Vagina (tissue), 2 donors: Measurements from ENCODE around the gene UBTD1. TPM values are rescaled to one million over a fixed set of nuclear protein-coding genes. Genes with fewer than 3 reads are reported as not detected.

ENCODE experiments used
- DNase-seq, 2 donors: peaks; one replicate each; pipeline ENCODE4 v3.0.0-alpha.2; 2017; ENCODE audit errors: extremely low spot score in 2 of 2
- H3K27ac ChIP-seq: fragments of 200-600 bp; sonication (generic); one replicate; pipeline ENCODE4 v1.5.1; 2019
- H3K27me3 ChIP-seq: fragments of 200-600 bp; sonication (generic); one replicate; pipeline ENCODE4 v1.5.1; 2019
- H3K36me3 ChIP-seq, 2 donors: fragments of 200-600 bp; sonication (generic); one replicate each; pipeline ENCODE4 v1.5.1; 2017 to 2019
- H3K4me1 ChIP-seq: fragments of 200-600 bp; sonication (generic); one replicate; pipeline ENCODE4 v1.5.1; 2019
- H3K4me3 ChIP-seq, 2 donors: fragments of 200-600 bp; sonication (generic); 1 replicate in 1 of 2; 2 replicates in 1 of 2; pipeline ENCODE4 v1.5.1; 2016 to 2019
- H3K9me3 ChIP-seq: fragments of 200-600 bp; sonication (generic); one replicate; pipeline ENCODE4 v1.5.1; 2019
- POLR2A ChIP-seq, 2 donors: fragments of 450-650 bp; IDR thresholded peaks; one replicate each; pipeline ENCODE4 v1.6.1; 2017; ENCODE audit warnings: antibody characterized with exemption in 2 of 2, mild to moderate bottlenecking in 2 of 2, moderate library complexity in 2 of 2
- POLR2AphosphoS5 ChIP-seq, 2 donors: sonication (generic); formaldehyde crosslinking; IDR thresholded peaks; one replicate each; pipeline ENCODE4 v1.9.0; 2017; ENCODE audit warnings: antibody characterized with exemption in 2 of 2, mild to moderate bottlenecking in 2 of 2, low read depth in 1 of 2; ENCODE audit not compliant: insufficient read depth in 1 of 2
- intact Hi-C: fragments of 100-400 bp; cut with DNase I; formaldehyde crosslinking; loops from one replicate; pipeline ENCODE4 v1.15.1; 2023
- total RNA-seq: library from RNA; depleted of rRNA; stranded (reverse); fragments of >200 nt; gene quantifications from one replicate; pipeline ENCODE4 v1.2.3, GENCODE V29; 2016
- TF ChIP-seq, protein P1 (sequence below), 3 experiments: fragments of 450-650 bp in 2 of 3; fragments of 200-600 bp in 1 of 3; sonication (generic) in 1 of 3; IDR thresholded peaks; one replicate each; pipeline ENCODE4 v1.5.1; 2017 to 2019; ENCODE audit warnings: antibody characterized with exemption in 3 of 3, mild to moderate bottlenecking in 2 of 3, moderate library complexity in 2 of 3

Gene UBTD1
- total RNA-seq, 1 donor from 2014 or later: 18.4 TPM

DNA sequence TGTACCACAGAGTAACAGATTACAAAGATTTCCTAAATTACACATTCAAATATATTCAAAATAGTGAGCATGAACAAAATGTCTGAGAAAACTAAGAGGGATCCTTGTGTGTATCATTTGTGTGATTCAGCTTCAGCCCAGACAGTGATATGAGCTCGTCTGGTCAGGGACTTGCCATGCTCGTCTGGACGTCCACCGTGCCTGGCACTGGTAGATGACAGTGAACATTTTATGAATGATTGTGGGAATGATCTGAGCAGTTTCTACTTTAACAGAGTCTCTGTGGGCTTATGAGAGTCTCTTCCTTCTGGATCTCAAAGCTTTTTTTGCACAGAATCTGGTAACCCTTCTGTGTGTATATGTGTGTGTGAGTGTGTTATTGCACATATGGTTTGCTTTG lies 39.7 kb downstream of the UBTD1 start:
- H3K27me3 ChIP-seq: no peaks in the 10 kb centered on the region
- H3K36me3 ChIP-seq: no peaks in the 10 kb centered on the region
- H3K9me3 ChIP-seq: no peaks in the 10 kb centered on the region
- H3K27ac ChIP-seq: peak overlapping the region; percentile 93
- no peak for DNase-seq
- no peak overlapping the region for H3K4me3 ChIP-seq
- intact Hi-C loops: no loop called here
- peaks cover 50% of the 10 kb centered on the region for H3K4me1 ChIP-seq
- no peak for TF ChIP-seq POLR2A (IDR thresholded peaks at IDR 0.05)
- TF ChIP-seq, protein P1, sequence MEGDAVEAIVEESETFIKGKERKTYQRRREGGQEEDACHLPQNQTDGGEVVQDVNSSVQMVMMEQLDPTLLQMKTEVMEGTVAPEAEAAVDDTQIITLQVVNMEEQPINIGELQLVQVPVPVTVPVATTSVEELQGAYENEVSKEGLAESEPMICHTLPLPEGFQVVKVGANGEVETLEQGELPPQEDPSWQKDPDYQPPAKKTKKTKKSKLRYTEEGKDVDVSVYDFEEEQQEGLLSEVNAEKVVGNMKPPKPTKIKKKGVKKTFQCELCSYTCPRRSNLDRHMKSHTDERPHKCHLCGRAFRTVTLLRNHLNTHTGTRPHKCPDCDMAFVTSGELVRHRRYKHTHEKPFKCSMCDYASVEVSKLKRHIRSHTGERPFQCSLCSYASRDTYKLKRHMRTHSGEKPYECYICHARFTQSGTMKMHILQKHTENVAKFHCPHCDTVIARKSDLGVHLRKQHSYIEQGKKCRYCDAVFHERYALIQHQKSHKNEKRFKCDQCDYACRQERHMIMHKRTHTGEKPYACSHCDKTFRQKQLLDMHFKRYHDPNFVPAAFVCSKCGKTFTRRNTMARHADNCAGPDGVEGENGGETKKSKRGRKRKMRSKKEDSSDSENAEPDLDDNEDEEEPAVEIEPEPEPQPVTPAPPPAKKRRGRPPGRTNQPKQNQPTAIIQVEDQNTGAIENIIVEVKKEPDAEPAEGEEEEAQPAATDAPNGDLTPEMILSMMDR (IDR thresholded peaks at IDR 0.05): no peak
- TF ChIP-seq POLR2AphosphoS5 (IDR thresholded peaks at IDR 0.05; ENCODE audit: insufficient read depth in 1 of 2, low read depth in 1 of 2): no peak

DNA sequence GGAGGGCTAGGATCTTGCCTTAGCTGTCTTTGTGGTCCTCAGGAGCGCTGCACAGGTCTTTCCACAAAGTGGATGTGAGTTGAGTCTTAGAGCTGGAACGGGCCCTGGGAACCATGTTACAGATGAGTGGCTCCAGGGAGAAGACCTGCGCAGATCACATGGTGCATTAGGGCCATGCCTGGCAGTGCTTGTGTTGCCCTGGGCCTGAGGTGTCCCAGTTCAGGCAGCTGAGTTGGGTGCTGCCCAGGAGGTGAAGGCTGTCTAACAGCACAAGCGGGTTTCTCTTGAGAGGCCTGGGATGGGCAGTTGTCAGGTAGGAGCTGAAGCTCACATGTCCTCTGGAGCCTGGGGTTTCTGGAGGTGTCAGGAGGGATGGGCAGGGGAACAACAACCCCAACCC lies 40.1 kb downstream of the UBTD1 start:
- Histone ChIP-seq H3K36me3 (no peaks in the 10 kb centered on the region), H3K9me3 (no peaks in the 10 kb centered on the region), H3K27me3 (no peaks in the 10 kb centered on the region), H3K27ac (peak overlapping the region; percentile 93), H3K4me1 (peaks cover 50% of the 10 kb centered on the region), H3K4me3 (no peak overlapping the region)
- no peak for DNase-seq
- TF ChIP-seq, protein P1 (IDR thresholded peaks at IDR 0.05): no peak
- TF ChIP-seq POLR2AphosphoS5 (IDR thresholded peaks at IDR 0.05; ENCODE audit: insufficient read depth in 1 of 2, low read depth in 1 of 2): no peak
- TF ChIP-seq POLR2A (IDR thresholded peaks at IDR 0.05): no peak
- intact Hi-C loops: no loop called here

DNA sequence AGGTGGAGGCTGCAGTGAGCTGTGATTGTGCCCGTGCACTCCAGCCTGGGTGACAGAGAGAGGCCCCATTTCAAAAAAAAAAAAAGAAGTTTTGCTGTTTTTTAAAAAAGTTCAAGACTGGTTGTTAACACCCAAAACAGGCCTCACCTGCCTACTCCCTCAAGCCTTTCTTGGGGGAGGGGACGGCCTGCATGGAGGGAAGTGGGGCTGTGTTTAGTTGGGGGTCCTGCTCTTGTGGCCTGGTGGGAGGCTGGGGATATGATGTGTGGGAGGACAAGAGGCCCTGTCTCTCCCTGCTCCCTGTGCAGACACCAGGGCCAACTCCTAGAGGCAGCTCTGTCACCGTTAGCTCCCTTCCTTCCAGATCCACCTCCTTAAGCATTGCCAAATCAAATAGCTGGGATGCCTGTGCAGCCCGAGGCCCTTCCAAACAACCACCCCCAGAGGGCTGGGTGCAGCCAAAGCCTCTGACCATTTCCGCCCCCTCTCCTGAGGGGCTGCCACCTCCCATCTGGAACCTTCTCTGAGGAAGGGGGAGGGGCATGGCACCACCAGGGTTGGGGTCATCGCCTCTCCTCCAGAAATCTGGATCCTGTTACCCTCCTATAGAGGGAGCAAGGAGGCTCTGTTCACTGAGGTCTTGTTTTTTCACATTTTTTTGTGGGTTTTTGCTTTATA lies 40.9 kb downstream of the UBTD1 start:
- TF ChIP-seq POLR2AphosphoS5 (IDR thresholded peaks at IDR 0.05; ENCODE audit: insufficient read depth in 1 of 2, low read depth in 1 of 2) (peak in 1 of 2 donors; percentile 65), POLR2A (IDR thresholded peaks at IDR 0.05) (no peak)
- Histone ChIP-seq H3K9me3 (no peaks in the 10 kb centered on the region), H3K27ac (peak overlapping the region; percentile 93), H3K27me3 (no peaks in the 10 kb centered on the region), H3K4me3 (no peak overlapping the region), H3K4me1 (peaks cover 54% of the 10 kb centered on the region), H3K36me3 (no peaks in the 10 kb centered on the region)
- intact Hi-C loops: loop anchor here (5.0 kb wide), 1 partner anchor 42 kb away; the partner anchor contains the start of genes MMS19 and UBTD1
- no peak for DNase-seq

DNA sequence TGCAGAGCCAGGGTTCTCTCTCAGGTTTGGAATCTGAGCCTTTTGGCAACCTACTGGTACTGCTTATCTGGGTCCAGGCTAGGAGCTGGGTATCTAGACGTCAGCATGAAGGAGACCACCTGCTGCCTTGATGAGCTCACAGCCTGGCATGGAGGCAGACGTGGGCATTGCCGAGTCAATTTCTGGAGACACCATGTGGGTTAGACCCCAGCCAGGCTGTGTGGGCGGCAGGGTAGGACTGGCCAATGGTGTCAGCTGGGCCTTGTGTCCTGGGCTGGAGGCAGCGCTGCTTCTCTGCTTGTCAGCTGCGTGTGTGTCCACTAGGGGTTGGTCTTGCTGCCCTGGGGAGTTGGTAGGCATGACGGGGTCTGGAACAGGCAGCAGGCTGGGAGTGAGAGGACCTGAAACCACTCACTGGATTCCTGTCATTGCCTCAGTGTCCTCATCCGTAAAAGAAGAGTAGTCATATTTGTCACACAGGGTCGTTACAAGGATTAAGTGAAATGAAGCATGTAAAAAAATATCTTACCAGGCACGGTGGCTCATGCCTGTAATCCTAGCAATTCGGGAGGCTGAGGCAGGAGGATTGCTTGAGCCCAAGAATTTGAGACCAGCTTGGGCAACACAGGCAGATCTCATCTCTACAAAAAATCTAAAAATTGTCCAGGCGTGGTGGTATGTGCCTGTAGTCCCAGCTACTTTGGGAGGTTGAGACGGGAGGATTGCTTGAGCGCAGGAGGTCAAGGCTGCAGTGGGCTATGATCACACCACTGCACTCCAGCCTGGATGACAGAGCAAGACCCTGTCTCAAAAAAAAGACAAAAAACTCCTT lies 42.2 kb downstream of the UBTD1 start:
- H3K4me1 ChIP-seq: peaks cover 54% of the 10 kb centered on the region
- H3K27me3 ChIP-seq: no peaks in the 10 kb centered on the region
- TF ChIP-seq POLR2A (IDR thresholded peaks at IDR 0.05) (no peak), POLR2AphosphoS5 (IDR thresholded peaks at IDR 0.05; ENCODE audit: insufficient read depth in 1 of 2, low read depth in 1 of 2) (no peak)
- TF ChIP-seq, protein P1 (IDR thresholded peaks at IDR 0.05): no peak
- H3K4me3 ChIP-seq: no peak overlapping the region
- no peaks in the 10 kb centered on the region for H3K36me3 ChIP-seq
- intact Hi-C loops: loop anchor here (5.0 kb wide), 1 partner anchor 44 kb away; the partner anchor contains the start of genes MMS19 and UBTD1
- H3K9me3 ChIP-seq: no peaks in the 10 kb centered on the region
- no peak for DNase-seq
- peak overlapping the region; percentile 93 for H3K27ac ChIP-seq

DNA sequence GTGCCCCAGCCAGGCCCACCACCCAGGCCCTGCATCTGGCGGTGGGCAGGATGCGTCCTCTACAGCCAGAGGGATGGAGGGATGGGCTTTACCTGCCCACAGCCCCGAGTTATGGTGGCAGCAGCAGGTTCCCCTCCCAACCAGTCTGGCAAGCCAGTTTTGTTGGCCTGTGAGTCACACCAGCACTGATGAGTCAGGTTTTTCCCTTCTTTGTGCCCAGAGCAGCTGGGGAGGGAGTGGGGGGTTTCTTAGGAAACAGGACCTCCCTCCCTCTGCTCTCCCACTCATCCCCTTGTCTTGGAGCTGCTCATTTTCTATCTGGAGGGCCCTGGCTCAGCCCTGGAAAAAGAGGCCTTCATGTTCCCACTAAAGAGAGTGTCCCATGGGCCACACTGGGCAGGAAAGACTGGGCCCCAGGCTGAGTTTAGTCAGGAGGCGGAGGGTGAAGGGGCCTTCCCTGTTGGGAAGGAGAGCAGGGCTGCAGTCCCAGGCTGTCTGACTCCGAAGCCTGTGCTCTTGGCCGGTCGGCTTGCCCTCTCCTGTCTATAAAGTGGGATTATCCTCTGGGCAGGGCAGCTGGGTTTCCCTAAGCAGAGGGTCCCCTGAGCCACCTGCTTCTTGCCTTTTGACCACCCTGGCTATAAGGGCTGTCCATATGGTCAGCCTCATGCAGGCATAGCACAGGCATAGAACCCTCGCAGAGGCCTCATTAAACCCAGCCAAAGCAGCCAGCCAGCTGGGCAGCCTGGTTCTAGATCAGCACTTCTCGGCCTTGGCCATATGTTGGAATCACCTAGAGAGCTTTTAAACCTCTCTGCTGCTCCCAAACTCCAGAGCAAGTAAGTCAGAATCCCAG lies 43.7 kb downstream of the UBTD1 start:
- intact Hi-C loops: loop anchor here (5.0 kb wide), 1 partner anchor 45 kb away; the partner anchor contains the start of genes MMS19 and UBTD1
- TF ChIP-seq POLR2A (IDR thresholded peaks at IDR 0.05) (no peak), POLR2AphosphoS5 (IDR thresholded peaks at IDR 0.05; ENCODE audit: insufficient read depth in 1 of 2, low read depth in 1 of 2) (peak; percentile 88 to 93)
- TF ChIP-seq, protein P1 (IDR thresholded peaks at IDR 0.05): no peak
- peaks cover 57% of the 10 kb centered on the region for H3K4me1 ChIP-seq
- peak overlapping the region; percentile 93 for H3K27ac ChIP-seq
- peak in 1 of 2 donors; percentile 98 for DNase-seq
- peak overlapping the region in 1 of 2 donors; percentile 23 for H3K4me3 ChIP-seq
- no peaks in the 10 kb centered on the region for H3K9me3 ChIP-seq
- H3K36me3 ChIP-seq: no peaks in the 10 kb centered on the region
- no peaks in the 10 kb centered on the region for H3K27me3 ChIP-seq
